HG03378 (cell line): ENCODE measurements around the gene WNT6.

Experiments used
- ATAC-seq: cut with Tn5 transposase; IDR thresholded peaks from one replicate; pipeline ENCODE4 v1.9.1; 2021; ENCODE audit warnings: mild to moderate bottlenecking, moderate library complexity; ENCODE audit not compliant: unreplicated experiment

WNT6 gene

DNA sequence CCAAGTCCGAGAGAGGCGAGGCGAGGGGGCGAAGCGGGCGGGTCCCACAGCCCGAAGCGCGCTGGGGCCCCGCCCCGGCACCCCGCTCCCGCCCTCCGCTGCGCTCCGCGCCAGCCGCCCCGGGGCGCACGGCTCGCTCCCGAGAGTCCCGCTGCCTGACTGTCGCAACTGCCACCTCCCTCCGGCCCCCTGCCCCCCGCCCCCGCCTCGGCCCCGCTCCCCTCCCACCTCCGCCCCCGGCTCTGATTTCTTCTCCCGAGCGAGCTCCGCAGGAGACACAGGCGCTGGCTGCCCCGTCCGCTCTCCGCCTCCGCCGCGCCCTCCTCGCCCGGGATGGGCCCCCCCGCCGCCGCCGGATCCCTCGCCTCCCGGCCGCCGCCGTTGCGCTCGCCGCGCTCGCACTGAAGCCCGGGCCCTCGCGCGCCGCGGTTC, at the start of gene WNT6:
WNT6 (plus strand) TSS at position 250 of the 432 bp plus-strand sequence. CDS start 233 bp downstream, outside the sequence.
- no peak for ATAC-seq

DNA sequence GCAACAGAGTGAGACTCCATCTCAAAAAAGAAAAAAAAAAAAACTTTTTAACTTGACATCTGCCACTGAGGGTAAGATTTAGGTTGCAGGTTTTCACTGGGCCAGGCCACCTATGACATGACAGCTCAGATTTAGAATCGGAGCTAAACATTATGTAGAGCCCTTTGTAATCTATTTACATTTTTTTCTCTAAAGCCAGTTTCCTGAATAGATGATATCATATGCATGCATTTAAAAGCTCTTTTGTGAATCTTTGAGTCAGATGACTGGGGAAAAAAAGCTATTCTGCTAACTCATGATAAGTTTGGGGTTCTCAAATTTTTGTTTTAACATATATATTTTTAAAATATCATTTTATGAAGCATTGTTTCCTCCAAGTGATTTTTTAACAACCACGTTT, 49.3 kb upstream of the WNT6 start:
- ATAC-seq, result no peak

- no peak for ATAC-seq
These were observed 48.2 kb upstream of the WNT6 start for GRCh38 chr2:218811382-218811781.

DNA sequence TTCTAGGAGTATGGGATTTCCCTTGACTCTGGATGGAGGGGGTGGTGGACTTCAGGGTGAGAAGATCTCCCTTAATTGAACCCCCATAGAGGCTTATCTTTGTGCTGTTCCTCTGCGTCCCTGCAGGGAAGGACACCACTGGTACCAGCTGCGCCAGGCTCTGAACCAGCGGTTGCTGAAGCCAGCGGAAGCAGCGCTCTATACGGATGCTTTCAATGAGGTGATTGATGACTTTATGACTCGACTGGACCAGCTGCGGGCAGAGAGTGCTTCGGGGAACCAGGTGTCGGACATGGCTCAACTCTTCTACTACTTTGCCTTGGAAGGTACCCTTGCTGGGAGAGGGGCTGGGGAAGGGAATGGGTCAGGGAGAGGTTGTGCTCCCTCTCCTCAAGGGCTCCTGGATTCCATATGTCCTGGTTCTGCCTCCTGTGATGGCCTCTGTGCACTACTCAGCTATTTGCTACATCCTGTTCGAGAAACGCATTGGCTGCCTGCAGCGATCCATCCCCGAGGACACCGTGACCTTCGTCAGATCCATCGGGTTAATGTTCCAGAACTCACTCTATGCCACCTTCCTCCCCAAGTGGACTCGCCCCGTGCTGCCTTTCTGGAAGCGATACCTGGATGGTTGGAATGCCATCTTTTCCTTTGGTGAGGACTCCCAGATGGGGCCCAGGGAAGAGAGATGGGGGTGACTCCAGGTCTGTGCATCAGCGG, 47.3 kb upstream of the WNT6 start:
- no peak for ATAC-seq

DNA sequence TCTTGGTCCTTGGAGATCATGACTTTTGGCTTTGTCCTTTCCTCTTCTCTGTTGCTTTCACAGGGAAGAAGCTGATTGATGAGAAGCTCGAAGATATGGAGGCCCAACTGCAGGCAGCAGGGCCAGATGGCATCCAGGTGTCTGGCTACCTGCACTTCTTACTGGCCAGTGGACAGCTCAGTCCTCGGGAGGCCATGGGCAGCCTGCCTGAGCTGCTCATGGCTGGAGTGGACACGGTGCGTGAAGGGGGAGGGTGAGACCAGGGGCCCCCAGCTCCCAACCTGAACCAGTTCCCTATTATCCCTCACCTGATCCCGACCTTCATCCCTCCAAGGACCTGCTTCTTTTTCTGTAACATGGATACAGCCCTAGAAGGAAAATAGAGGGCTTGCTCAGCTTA, 46.7 kb upstream of the WNT6 start:
- no peak for ATAC-seq

GRCh38 chr2:218813771-218814460, 45.7 kb upstream of the WNT6 start:
- ATAC-seq, result no peak

- no peak for ATAC-seq
These were observed 44.9 kb upstream of the WNT6 start for GRCh38 chr2:218814540-218815243.

GRCh38 chr2:218815244-218815637, 44.4 kb upstream of the WNT6 start:
- ATAC-seq, result no peak

- no peak for ATAC-seq
These were observed 44.0 kb upstream of the WNT6 start for GRCh38 chr2:218815649-218816048.

GRCh38 chr2:218816561-218817011, 43.0 kb upstream of the WNT6 start:
- no peak for ATAC-seq

DNA sequence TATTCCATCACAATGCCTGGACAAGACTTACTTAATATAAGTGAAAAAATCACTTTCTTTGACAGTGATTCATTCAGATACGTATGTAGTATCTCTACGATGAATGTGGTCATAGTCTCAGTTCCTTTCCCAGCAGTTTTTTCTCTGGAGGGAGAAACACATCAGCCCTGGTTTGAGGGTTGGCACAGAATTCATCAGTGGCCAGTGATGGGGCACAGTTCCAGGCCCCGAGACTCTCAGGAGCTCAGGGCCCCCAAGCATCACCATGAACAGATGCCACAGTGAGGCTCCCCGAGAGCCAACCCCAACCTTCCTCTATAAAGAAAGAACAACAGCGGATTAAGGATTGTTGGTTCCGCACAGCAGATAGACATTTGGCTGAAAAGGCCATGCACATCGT, 40.5 kb upstream of the WNT6 start:
- no peak for ATAC-seq

DNA sequence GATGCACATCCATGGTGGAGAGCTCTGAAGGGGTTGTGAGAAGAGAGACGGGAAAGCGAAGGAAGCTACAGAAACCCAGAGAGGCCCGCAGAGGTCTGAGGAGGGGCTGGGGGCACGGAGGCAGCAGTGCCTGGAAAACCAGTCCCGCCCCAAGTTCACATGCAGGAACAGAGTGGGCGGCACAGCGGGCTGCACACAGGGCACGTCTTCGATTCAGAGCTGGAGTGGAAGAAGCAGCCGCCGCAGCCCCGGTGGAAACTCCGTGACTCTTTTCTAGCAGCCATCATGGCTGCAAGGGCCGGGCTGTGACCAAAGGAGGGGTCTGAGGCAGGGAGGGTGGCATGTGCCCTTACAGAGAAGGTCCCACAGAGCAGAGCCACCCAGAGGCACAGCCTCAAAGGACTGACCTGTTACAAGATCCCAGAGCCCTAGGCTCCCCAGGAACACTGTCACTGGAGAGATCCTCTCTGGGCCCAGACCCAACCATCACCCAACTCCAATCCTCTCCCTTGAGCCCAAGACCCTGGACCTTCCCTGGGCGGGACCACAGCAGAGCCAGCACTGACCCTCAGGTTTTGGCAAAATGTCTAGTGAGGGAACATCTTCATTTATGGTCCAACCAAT, 38.7 kb upstream of the WNT6 start:
- no peak for ATAC-seq

GRCh38 chr2:218821605-218822211, 37.9 kb upstream of the WNT6 start:
- no peak for ATAC-seq

DNA sequence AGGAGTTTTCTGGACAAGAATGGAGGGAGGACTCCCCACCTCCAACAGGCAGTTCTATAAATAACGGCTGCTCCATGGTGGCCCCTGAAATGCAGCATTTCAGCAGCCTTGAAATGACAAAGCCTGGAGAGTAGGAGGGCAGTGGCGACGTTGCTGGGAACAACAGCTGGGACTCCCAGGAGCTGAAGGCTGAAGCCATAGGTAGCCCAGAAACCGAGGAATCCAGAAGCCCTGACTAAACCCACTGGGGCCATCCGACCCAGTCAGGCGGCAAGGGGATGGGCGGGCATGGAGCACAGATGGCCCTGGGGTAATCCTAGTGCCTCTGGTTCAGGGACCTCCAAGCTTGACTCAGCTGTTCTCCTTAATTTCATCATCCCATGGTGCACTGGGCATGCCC, 37.0 kb upstream of the WNT6 start:
- no peak for ATAC-seq

DNA sequence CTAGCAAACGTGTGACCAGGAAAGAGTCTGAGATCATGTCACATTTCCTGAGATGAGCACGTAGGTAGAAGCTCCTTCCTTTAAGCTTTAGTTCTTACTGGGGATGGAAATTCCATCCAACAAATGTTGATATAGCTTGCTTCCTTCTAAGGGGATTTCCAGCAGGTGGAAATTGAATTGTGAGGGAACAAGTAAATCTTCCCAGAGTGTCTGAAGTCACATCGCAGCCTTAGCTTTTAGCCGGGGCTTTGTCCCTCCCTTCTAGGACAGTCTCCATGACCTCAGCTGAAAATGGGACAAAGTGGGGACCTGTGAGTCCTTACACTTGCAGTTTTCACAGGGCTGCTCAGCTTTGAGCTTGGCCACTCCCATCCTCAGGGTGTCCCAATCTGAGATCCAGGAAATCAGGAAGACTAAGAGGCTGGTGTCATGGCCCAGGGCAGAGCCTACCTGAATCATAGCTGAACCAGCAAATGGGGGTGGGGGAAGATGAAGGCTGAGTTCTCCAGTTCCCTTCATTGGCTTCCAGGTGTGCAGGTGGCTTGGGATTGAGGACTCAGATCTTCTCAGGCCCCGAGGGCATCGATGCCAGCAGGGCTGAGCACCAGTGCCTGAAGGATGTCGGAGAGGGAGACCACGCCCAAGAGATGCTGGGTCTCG, 36.3 kb upstream of the WNT6 start:
- ATAC-seq, result no peak

- ATAC-seq, result no peak
These were observed 35.6 kb upstream of the WNT6 start for GRCh38 chr2:218824004-218824403.

- no peak for ATAC-seq
These were observed 32.8 kb upstream of the WNT6 start for GRCh38 chr2:218826791-218827190.

DNA sequence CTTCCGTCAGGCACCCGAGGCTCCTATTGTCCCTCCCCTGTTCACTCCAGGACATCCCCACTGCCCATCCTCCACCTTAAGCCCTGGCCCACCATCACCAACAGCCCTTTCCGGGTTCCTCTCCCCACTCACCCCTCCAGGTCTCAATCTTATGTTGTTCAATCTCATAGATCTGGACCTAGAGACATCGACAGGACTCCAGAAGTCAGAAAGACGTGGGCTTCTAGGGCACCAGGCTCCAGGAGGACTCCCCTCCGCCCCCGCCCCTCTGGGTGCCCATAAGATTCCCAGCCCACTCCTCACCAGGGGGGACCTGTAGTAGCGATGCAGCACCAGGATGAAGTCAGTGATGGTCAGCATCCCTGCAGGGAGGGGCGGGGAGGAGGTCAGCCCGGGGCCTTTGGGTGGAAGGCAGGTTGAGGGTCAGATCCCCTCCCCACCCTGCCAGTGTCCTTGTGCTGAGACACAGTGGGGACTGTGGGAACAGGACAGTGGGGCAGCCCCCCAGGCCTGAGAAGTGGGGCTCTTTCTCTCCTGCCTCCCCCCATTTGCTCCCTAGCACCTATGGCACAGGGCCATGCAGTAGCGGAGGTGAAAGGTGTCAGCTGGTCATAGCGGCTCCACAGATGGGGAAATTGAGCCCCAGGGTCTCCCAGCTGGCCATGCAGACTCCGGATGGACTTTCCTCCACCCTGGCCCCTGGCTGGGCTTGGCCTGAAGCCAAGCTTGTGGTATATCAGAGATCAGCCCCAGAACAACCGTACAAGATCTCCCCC, 31.7 kb upstream of the WNT6 start:
- ATAC-seq, result no peak

- ATAC-seq, result no peak
These were observed 31.2 kb upstream of the WNT6 start for GRCh38 chr2:218828477-218828778.
